WTC11 (cell line): ENCODE results near the gene ATRIP. TPM values are rescaled to one million over a fixed set of nuclear protein-coding genes. Genes with fewer than 3 reads are reported as not detected.
A peak's percentile ranks its signal among the peaks of the same experiment; 100 is the strongest.

ENCODE experiments used
- ATAC-seq: fragments of 200-7000 bp; cut with Tn5 transposase; 2 replicates; pipeline ENCODE4 v1.10.0; 2021; ENCODE audit warnings: mild to moderate bottlenecking, moderate library complexity
- CTCF ChIA-PET: fragments of 300-600 bp; sonication (Branson Sonifier 250); formaldehyde crosslinking; loops from one replicate; lab custom pipeline; 2021; ENCODE audit warnings: antibody characterized with exemption; lab: Charles Lee
- POLR2A ChIA-PET: fragments of 350-600 bp; sonication (Branson Sonifier 250); formaldehyde crosslinking; loops from one replicate; lab custom pipeline; 2021; ENCODE audit warnings: antibody characterized with exemption; lab: Charles Lee
- DNase-seq: peaks from one replicate; pipeline ENCODE4 v3.0.0; 2021; ENCODE audit warnings: low spot score
- H3K27ac Mint-ChIP-seq: 2 replicates; pipeline ENCODE4 v1.8.0; 2021; ENCODE audit warnings: mixed read lengths
- H3K27me3 Mint-ChIP-seq: 2 replicates; pipeline ENCODE4 v1.8.0; 2021; ENCODE audit warnings: low read depth, mild to moderate bottlenecking, moderate library complexity, mixed read lengths
- H3K36me3 Mint-ChIP-seq: 2 replicates; pipeline ENCODE4 v1.8.0; 2021; ENCODE audit warnings: mixed read lengths
- H3K4me1 Mint-ChIP-seq: 2 replicates; pipeline ENCODE4 v1.8.0; 2022; ENCODE audit warnings: mixed read lengths
- H3K4me3 Mint-ChIP-seq: 2 replicates; pipeline ENCODE4 v1.8.0; 2021; ENCODE audit warnings: mild to moderate bottlenecking, moderate library complexity, mixed read lengths
- H3K9me3 Mint-ChIP-seq: 2 replicates; pipeline ENCODE4 v1.8.0; 2021; ENCODE audit warnings: mixed read lengths
- CREM ChIP-seq: sonication (generic); formaldehyde crosslinking; IDR thresholded peaks from 2 replicates; pipeline ENCODE4 v1.8.1; 2022; ENCODE audit warnings: mild to moderate bottlenecking, missing genetic modification reagents, moderate library complexity
- CTCF ChIP-seq: fragments of 200-600 bp; IDR thresholded peaks from 2 replicates; pipeline ENCODE4 v1.8.0; 2022; ENCODE audit warnings: antibody characterized with exemption
- GABPB1 ChIP-seq: sonication (generic); formaldehyde crosslinking; IDR thresholded peaks from 2 replicates; pipeline ENCODE4 v1.8.1; 2023; ENCODE audit warnings: mild to moderate bottlenecking, missing genetic modification reagents
- HMGA2 ChIP-seq: fragments of 250-450 bp; sonication (Bioruptor Pico); IDR thresholded peaks from 2 replicates; pipeline ENCODE4 v1.4.0; 2021; ENCODE audit warnings: mild to moderate bottlenecking, moderate library complexity
- NFATC4 ChIP-seq: fragments of 250-450 bp; sonication (Bioruptor Pico); IDR thresholded peaks from 2 replicates; pipeline ENCODE4 v1.9.0; 2021; ENCODE audit warnings: mild to moderate bottlenecking
- NFE2L1 ChIP-seq: sonication (generic); formaldehyde crosslinking; IDR thresholded peaks from 2 replicates; pipeline ENCODE4 v1.8.1; 2023; ENCODE audit warnings: missing genetic modification reagents
- NFYB ChIP-seq: sonication (generic); formaldehyde crosslinking; conservative IDR thresholded peaks from 2 replicates; pipeline ENCODE4 v1.8.0; 2022; ENCODE audit warnings: low read depth, missing genetic modification reagents
- NR3C1 ChIP-seq: sonication (generic); formaldehyde crosslinking; conservative IDR thresholded peaks from 2 replicates; pipeline ENCODE4 v1.8.1; 2023; ENCODE audit warnings: low read depth, mild to moderate bottlenecking, missing genetic modification reagents
- STAT6 ChIP-seq: sonication (generic); formaldehyde crosslinking; conservative IDR thresholded peaks from 2 replicates; pipeline ENCODE4 v1.8.1; 2023; ENCODE audit warnings: mild to moderate bottlenecking, low read depth, missing genetic modification reagents, moderate library complexity
- ZBTB21 ChIP-seq: sonication (generic); formaldehyde crosslinking; IDR thresholded peaks from 2 replicates; pipeline ENCODE4 v1.8.1; 2023; ENCODE audit warnings: mild to moderate bottlenecking, missing genetic modification reagents, borderline replicate concordance
- ZBTB43 ChIP-seq: sonication (generic); formaldehyde crosslinking; IDR thresholded peaks from 2 replicates; pipeline ENCODE4 v1.8.1; 2023; ENCODE audit warnings: mild to moderate bottlenecking, missing genetic modification reagents
- ZNF121 ChIP-seq: sonication (generic); formaldehyde crosslinking; IDR thresholded peaks from 2 replicates; pipeline ENCODE4 v1.8.0; 2023; ENCODE audit warnings: missing genetic modification reagents
- ZNF138 ChIP-seq: sonication (generic); formaldehyde crosslinking; conservative IDR thresholded peaks from 2 replicates; pipeline ENCODE4 v1.8.1; 2022; ENCODE audit warnings: mild to moderate bottlenecking, moderate library complexity, missing genetic modification reagents
- ZNF263 ChIP-seq: sonication (generic); formaldehyde crosslinking; IDR thresholded peaks from 2 replicates; pipeline ENCODE4 v1.8.1; 2022; ENCODE audit warnings: low read depth, mild to moderate bottlenecking, moderate library complexity, missing genetic modification reagents
- ZNF423 ChIP-seq: fragments of 250-450 bp; sonication (Bioruptor Pico); IDR thresholded peaks from 2 replicates; pipeline ENCODE4 v2.1.2; 2022; ENCODE audit warnings: mild to moderate bottlenecking, moderate library complexity
- total RNA-seq: library from RNA; stranded (reverse); gene quantifications from 3 replicates; pipeline ENCODE4 v1.2.3, GENCODE V29; 2021

The ATRIP gene
- total RNA-seq, 1 experiment from 2014 or later, result 18.2 TPM

GRCh38 chr3:48502121-48502520 lies 55.6 kb downstream of the ATRIP start:
- no peak for DNase-seq
- TF ChIP-seq NFYB (no peak), STAT6 (CRISPR knock-in tag) (no peak), CTCF (no peak), GABPB1 (CRISPR knock-in tag) (no peak), ZBTB21 (CRISPR knock-in tag) (no peak), NFATC4 (no peak), ZNF263 (no peak), HMGA2 (no peak), ZNF121 (CRISPR knock-in tag) (no peak), ZNF423 (CRISPR knock-in tag) (no peak), ZBTB43 (CRISPR knock-in tag) (no peak), NR3C1 (CRISPR knock-in tag) (no peak)
- H3K4me3 Mint-ChIP-seq, result no peak overlapping the region
- peak overlapping the region; percentile 57; the same call in 1 of the 2 replicates for H3K27ac Mint-ChIP-seq
- peaks cover 28% of the 10 kb centered on the region for H3K4me1 Mint-ChIP-seq
- ATAC-seq, result no peak
- POLR2A ChIA-PET, result interaction anchor here (2.8 kb wide), 1 partner anchor 28 kb away, joined by 21 read pairs; no protein-coding TSS in a partner anchor
- CTCF ChIA-PET, result interaction anchor here (1.0 to 1.9 kb wide), 2 partner anchors 47 to 66 kb away, joined by 3 to 5 read pairs; no protein-coding TSS in a partner anchor
- peaks cover 7% of the 10 kb centered on the region for H3K9me3 Mint-ChIP-seq
- no peaks in the 10 kb centered on the region; the same call in none of the 2 replicates for H3K27me3 Mint-ChIP-seq
- peaks cover 18% of the 10 kb centered on the region for H3K36me3 Mint-ChIP-seq

- H3K4me1 Mint-ChIP-seq, result peaks cover 34% of the 10 kb centered on the region
- DNase-seq (no peak), ATAC-seq (no peak)
- H3K4me3 Mint-ChIP-seq, result peak overlapping the region; percentile 82
- ChIA-PET CTCF (interaction anchor here (9.1 kb wide), 1 partner anchor 29 kb away, joined by 168 read pairs; no protein-coding TSS in a partner anchor), POLR2A (interaction anchor here (2.8 kb wide), 1 partner anchor 29 kb away, joined by 21 read pairs; no protein-coding TSS in a partner anchor)
- peaks cover 13% of the 10 kb centered on the region for H3K36me3 Mint-ChIP-seq
- H3K27me3 Mint-ChIP-seq, result no peaks in the 10 kb centered on the region; the same call in none of the 2 replicates
- no peak for TF ChIP-seq CTCF
- TF ChIP-seq CREM (CRISPR knock-in tag), result no peak
- no peak for TF ChIP-seq NFE2L1 (CRISPR knock-in tag)
- no peak for TF ChIP-seq ZNF138 (CRISPR knock-in tag)
- H3K9me3 Mint-ChIP-seq, result peaks cover 7% of the 10 kb centered on the region
- no peak overlapping the region for H3K27ac Mint-ChIP-seq
Measured at GRCh38 chr3:48502728-48503168, 56.2 kb downstream of the ATRIP start.
